ENCODE data around the gene PACS1. TPM values are rescaled to one million over a fixed set of nuclear protein-coding genes. Genes with fewer than 3 reads are reported as not detected.

PACS1 gene
- polyA plus RNA-seq, 1 of the 3 experiments (the other 2 are of a cell fraction), result 37.3 TPM

GRCh38 chr11:66059966-66060680 lies 9.9 kb upstream of the PACS1 start:
- Histone ChIP-seq H3K27me3 (ENCODE audit: insufficient read depth) (no peaks in the 10 kb centered on the region), H3K79me2 (ENCODE audit: insufficient read depth) (peaks cover 63% of the 10 kb centered on the region), H3F3A (replicated peaks; ENCODE audit: insufficient read depth) (peaks cover 32% of the 10 kb centered on the region), H3K27ac (ENCODE audit: low read depth in 2 of 2, low read length in 1 of 2) (no peak overlapping the region), H3K9ac (no peak overlapping the region), H3K9me2 (no peaks in the 10 kb centered on the region), H3K36me3 (replicated peaks in 1 of 2; ENCODE audit: control insufficient read depth in 1 of 2, insufficient read depth in 2 of 2, low read length in 1 of 2) (peaks cover 95 to 96% of the 10 kb centered on the region in 2 experiments), H4K20me1 (ENCODE audit: insufficient read depth) (no peaks in the 10 kb centered on the region), H3K4me2 (no peak overlapping the region), H3K9me3 (no peaks in the 10 kb centered on the region), H3K4me1 (ENCODE audit: control insufficient read depth in 1 of 2, insufficient read depth in 2 of 2, low read depth in 1 of 2, low read length in 1 of 2) (no peaks in the 10 kb centered on the region), H3K4me3 (ENCODE audit: low read depth in 2 of 2, low read length in 1 of 2) (no peak overlapping the region), H2AFZ (ENCODE audit: low read depth) (no peak overlapping the region)
- ChIA-PET POLR2A (interaction anchor here (1.6 kb wide), 1 partner anchor 8 kb away, joined by 3 read pairs; the partner anchor contains the start of gene SF3B2), CTCF (interaction anchor here (0.8 to 3.9 kb wide), 4 partner anchors 9 to 105 kb away, joined by 3 to 47 read pairs (median 6); partner anchors contain the start of gene PACS1)
- 78% methylated on average over 8 of the region's 8 CpGs for whole genome bisulfite sequencing (ENCODE audit: low lambda C conversion rate)
- no peak for DNase-seq
- TF ChIP-seq CTCF (IDR thresholded peaks at IDR 0.05), result no peak
- TF ChIP-seq EZH2phosphoT487 (IDR thresholded peaks at IDR 0.05; ENCODE audit: borderline replicate concordance, low read depth), result no peak
- no peak for TF ChIP-seq NFIC (IDR thresholded peaks at IDR 0.05; ENCODE audit: borderline replicate concordance)
- TF ChIP-seq YY1 (IDR thresholded peaks at IDR 0.05; ENCODE audit: low read depth), result no peak
- TF ChIP-seq JUND (IDR thresholded peaks at IDR 0.05), result no peak
- TF ChIP-seq SIN3A (IDR thresholded peaks at IDR 0.05; ENCODE audit: borderline replicate concordance, low read depth, low read length), result no peak
- no peak for TF ChIP-seq FOXJ3 (CRISPR knock-in tag; IDR thresholded peaks at IDR 0.05)
- no peak for TF ChIP-seq GATA2 (CRISPR knock-in tag; IDR thresholded peaks at IDR 0.05)
- no peak for TF ChIP-seq POLR2AphosphoS5 (IDR thresholded peaks at IDR 0.05; ENCODE audit: low read depth, low read length)
- TF ChIP-seq EP300 (IDR thresholded peaks at IDR 0.05; ENCODE audit: borderline replicate concordance in 1 of 2, low read depth in 1 of 2, low read length in 1 of 2), result no peak
- TF ChIP-seq RCOR1 (IDR thresholded peaks at IDR 0.05; ENCODE audit: low read length), result no peak
- TF ChIP-seq ELF1 (IDR thresholded peaks at IDR 0.05), result no peak

GRCh38 chr11:66061268-66061667 lies 8.8 kb upstream of the PACS1 start:
- WGBS (ENCODE audit: low lambda C conversion rate), result 91% methylated on average over 6 of the region's 6 CpGs
- no peak overlapping the region; a peak in 1 of 4 replicates for H3K27ac ChIP-seq (ENCODE audit: low read depth in 2 of 2, low read length in 1 of 2)
- H3K4me1 ChIP-seq (ENCODE audit: control insufficient read depth in 1 of 2, insufficient read depth in 2 of 2, low read depth in 1 of 2, low read length in 1 of 2), result no peaks in the 10 kb centered on the region
- CTCF ChIA-PET, result no interaction called here
- H2AFZ ChIP-seq (ENCODE audit: low read depth), result no peak overlapping the region
- POLR2A ChIA-PET, result interaction anchor here (1.6 kb wide), 1 partner anchor 9 kb away, joined by 3 read pairs; the partner anchor contains the start of gene SF3B2
- no peak overlapping the region for H3K4me2 ChIP-seq
- peaks cover 92 to 94% of the 10 kb centered on the region in 2 experiments for H3K36me3 ChIP-seq (replicated peaks in 1 of 2; ENCODE audit: control insufficient read depth in 1 of 2, insufficient read depth in 2 of 2, low read length in 1 of 2)
- H3K9ac ChIP-seq, result no peak overlapping the region
- peaks cover 43% of the 10 kb centered on the region for H3F3A ChIP-seq (replicated peaks; ENCODE audit: insufficient read depth)
- H4K20me1 ChIP-seq (ENCODE audit: insufficient read depth), result no peaks in the 10 kb centered on the region
- TF ChIP-seq POLR2AphosphoS5 (IDR thresholded peaks at IDR 0.05; ENCODE audit: low read depth, low read length), result no peak
- no peak for TF ChIP-seq CHD2 (IDR thresholded peaks at IDR 0.05; ENCODE audit: low read length, partially characterized antibody)
- TF ChIP-seq GABPA (IDR thresholded peaks at IDR 0.05; ENCODE audit: low read depth), result no peak
- no peak for TF ChIP-seq USF2 (IDR thresholded peaks at IDR 0.05; ENCODE audit: borderline replicate concordance, low read depth, low read length)
- TF ChIP-seq NFIC (IDR thresholded peaks at IDR 0.05; ENCODE audit: borderline replicate concordance), result no peak
- TF ChIP-seq MAX (IDR thresholded peaks at IDR 0.05; ENCODE audit: low read depth), result no peak
- TF ChIP-seq SMC3 (IDR thresholded peaks at IDR 0.05; ENCODE audit: low read depth, low read length), result no peak
- no peak for TF ChIP-seq SIN3A (IDR thresholded peaks at IDR 0.05; ENCODE audit: borderline replicate concordance, low read depth, low read length)
- no peak for TF ChIP-seq MEF2A (IDR thresholded peaks at IDR 0.05; ENCODE audit: borderline replicate concordance, low read depth)
- no peak for TF ChIP-seq REST (IDR thresholded peaks at IDR 0.05; ENCODE audit: low read depth, low read length)
- no peak overlapping the region for H3K4me3 ChIP-seq (ENCODE audit: low read depth in 2 of 2, low read length in 1 of 2)
- peaks cover 58% of the 10 kb centered on the region for H3K79me2 ChIP-seq (ENCODE audit: insufficient read depth)
- no peak for DNase-seq
- H3K27me3 ChIP-seq (ENCODE audit: insufficient read depth), result no peaks in the 10 kb centered on the region
- no peaks in the 10 kb centered on the region for H3K9me2 ChIP-seq
- H3K9me3 ChIP-seq, result no peaks in the 10 kb centered on the region

All from SK-N-SH (cell line).